ENCODE measurements around the gene UAP1L1. TPM values are rescaled to one million over a fixed set of nuclear protein-coding genes. Genes with fewer than 3 reads are reported as not detected.
"Not testable (repeated sequence)": the region's sequence is repeated elsewhere in the genome, so short reads cannot be mapped to it uniquely, and the experiment has no call there.

The UAP1L1 gene
- total RNA-seq, 1 experiment from 2014 or later: 15.1 TPM

DNA sequence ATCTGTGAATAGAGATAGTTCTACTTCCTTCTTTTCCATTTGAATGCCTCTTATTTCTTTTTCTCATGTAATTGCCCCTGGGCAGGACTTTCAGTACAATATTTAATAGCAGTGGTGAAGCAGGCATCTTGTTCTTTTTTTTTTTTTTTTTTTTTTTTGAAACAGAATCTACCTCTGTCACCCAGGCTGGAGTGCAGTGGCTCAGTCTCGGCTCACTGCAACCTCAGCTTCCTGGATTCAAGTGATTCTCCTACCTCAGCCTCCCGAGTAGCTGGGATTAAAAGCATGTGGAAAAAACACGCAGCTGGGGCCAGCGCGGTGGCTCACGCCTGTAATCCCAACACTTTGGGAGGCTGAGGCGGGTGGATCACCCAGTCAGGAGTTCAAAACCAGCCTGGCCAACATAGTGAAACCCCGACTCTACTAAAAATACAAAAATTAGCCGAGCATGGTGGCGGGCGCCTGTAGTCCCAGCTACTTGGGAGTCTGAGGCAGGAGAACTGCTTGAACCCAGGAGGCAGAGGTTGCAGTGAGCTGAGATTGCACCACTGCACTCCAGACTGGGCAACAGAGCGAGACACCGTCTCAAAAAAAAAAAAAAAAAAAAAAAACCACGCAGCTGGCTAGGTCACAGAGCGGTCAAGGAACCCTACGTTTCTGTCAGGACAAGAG is 45.6 kb downstream of the UAP1L1 start:
- H3K9ac ChIP-seq (ENCODE audit: low read length): peak overlapping the region; percentile 63
- not testable (repeated sequence) for H4K20me1 ChIP-seq (ENCODE audit: insufficient read depth, low read depth, low read length); H2AFZ ChIP-seq (ENCODE audit: low read length); H3K36me3 ChIP-seq (ENCODE audit: insufficient read depth, low read length); H3K9me2 ChIP-seq (replicated peaks; ENCODE audit: insufficient read depth, low read length); H3K9me3 ChIP-seq (ENCODE audit: low read length); H3K27me3 ChIP-seq (ENCODE audit: low read length)
- peaks cover 20% of the 10 kb centered on the region for H3K79me2 ChIP-seq (ENCODE audit: low read length)
- H3K4me1 ChIP-seq (ENCODE audit: low read length): peaks cover 44% of the 10 kb centered on the region
- H3K27ac ChIP-seq (ENCODE audit: low read length): peak overlapping the region; percentile 90
- peak; percentile 69 for DNase-seq
- peak overlapping the region; percentile 87 for H3K4me2 ChIP-seq (ENCODE audit: low read depth, low read length, poor library complexity, severe bottlenecking)
- H3K4me3 ChIP-seq (ENCODE audit: low read length): peak overlapping the region; percentile 58; the same call in 1 of the 2 replicates

DNA sequence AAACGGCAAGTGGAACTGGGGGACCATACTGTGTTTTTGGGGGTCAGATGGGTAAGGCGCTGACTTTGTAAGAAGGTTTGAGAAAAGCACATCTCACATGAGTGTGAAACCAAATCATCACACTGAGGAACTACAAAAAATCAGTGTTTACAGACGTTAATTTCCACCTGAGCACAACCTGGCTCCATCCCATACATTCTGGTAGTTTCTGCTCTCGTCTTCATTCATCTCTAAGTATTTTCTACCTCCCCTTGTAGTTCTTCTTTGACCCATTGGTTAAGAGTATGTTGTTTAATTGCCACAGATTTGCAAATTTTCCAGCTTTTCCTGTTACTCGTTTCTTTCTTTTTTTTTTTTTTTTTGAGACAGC is 46.1 kb downstream of the UAP1L1 start:
- no peaks in the 10 kb centered on the region for H3K36me3 ChIP-seq (ENCODE audit: insufficient read depth, low read length)
- H3K9ac ChIP-seq (ENCODE audit: low read length): peak overlapping the region; percentile 23
- no peak overlapping the region for H2AFZ ChIP-seq (ENCODE audit: low read length)
- peaks cover 25% of the 10 kb centered on the region for H3K79me2 ChIP-seq (ENCODE audit: low read length)
- peak overlapping the region; percentile 90 for H3K27ac ChIP-seq (ENCODE audit: low read length)
- no peaks in the 10 kb centered on the region for H4K20me1 ChIP-seq (ENCODE audit: insufficient read depth, low read depth, low read length)
- H3K9me2 ChIP-seq (replicated peaks; ENCODE audit: insufficient read depth, low read length): no peaks in the 10 kb centered on the region
- DNase-seq: no peak
- H3K4me1 ChIP-seq (ENCODE audit: low read length): peaks cover 48% of the 10 kb centered on the region
- H3K4me2 ChIP-seq (ENCODE audit: low read depth, low read length, poor library complexity, severe bottlenecking): peak overlapping the region; percentile 87
- no peak overlapping the region for H3K4me3 ChIP-seq (ENCODE audit: low read length)
- H3K9me3 ChIP-seq (ENCODE audit: low read length): no peaks in the 10 kb centered on the region
- H3K27me3 ChIP-seq (ENCODE audit: low read length): no peaks in the 10 kb centered on the region

DNA sequence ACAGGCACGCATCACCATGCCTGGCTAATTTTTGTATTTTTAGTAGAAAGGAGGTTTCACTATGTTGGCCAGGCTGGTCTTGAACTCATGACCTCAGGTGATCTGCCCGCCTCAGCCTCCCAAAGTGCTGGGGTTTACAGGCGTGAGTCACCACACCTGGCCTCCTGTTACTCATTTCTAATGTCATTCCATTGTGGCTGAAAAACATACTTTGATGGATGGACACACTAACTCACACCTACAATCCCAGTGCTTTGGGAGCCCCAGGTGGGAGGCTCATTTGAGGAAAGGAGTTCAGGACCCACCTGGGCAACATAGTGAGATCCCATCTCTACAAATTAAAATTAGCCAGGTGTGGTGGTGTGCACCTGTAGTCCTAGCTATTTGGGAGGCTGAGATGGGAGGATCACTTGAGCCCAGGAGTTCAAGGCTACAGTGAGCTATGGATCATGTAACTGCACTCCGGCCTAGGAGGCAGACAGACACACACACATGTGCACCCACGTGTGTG is 46.7 kb downstream of the UAP1L1 start:
- H3K27me3 ChIP-seq (ENCODE audit: low read length); H4K20me1 ChIP-seq (ENCODE audit: insufficient read depth, low read depth, low read length); H3K9ac ChIP-seq (ENCODE audit: low read length); H2AFZ ChIP-seq (ENCODE audit: low read length); H3K9me2 ChIP-seq (replicated peaks; ENCODE audit: insufficient read depth, low read length); DNase-seq; H3K36me3 ChIP-seq (ENCODE audit: insufficient read depth, low read length); H3K4me3 ChIP-seq (ENCODE audit: low read length); H3K9me3 ChIP-seq (ENCODE audit: low read length): not testable (repeated sequence)
- H3K79me2 ChIP-seq (ENCODE audit: low read length): peaks cover 30% of the 10 kb centered on the region
- H3K4me1 ChIP-seq (ENCODE audit: low read length): peaks cover 47% of the 10 kb centered on the region
- peak overlapping the region; percentile 87 for H3K4me2 ChIP-seq (ENCODE audit: low read depth, low read length, poor library complexity, severe bottlenecking)
- peak overlapping the region; percentile 90; the same call in 1 of the 2 replicates for H3K27ac ChIP-seq (ENCODE audit: low read length)

DNA sequence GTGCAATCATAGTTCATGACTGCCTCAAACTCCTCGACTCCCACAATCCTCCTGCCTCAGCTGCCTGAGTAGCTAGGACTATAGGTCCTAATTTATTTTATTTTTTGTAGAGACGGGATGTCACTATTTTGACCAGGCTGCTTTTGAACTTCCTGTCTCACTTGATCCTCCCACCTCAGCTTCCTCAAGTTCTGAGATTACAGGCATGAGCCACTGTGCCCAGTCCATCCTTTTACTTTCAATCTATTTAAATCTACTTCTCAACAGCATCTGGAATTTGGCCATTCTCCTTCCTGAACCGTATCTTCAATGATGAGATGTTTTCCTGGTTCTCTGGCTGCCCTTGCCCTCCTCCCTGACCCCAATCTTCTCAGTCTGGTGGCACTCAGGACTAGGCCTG is 49.5 kb downstream of the UAP1L1 start:
- H3K9ac ChIP-seq (ENCODE audit: low read length): peak overlapping the region; percentile 97
- no peaks in the 10 kb centered on the region for H4K20me1 ChIP-seq (ENCODE audit: insufficient read depth, low read depth, low read length)
- no peak overlapping the region for H2AFZ ChIP-seq (ENCODE audit: low read length)
- H3K4me1 ChIP-seq (ENCODE audit: low read length): peaks cover 47% of the 10 kb centered on the region
- no peaks in the 10 kb centered on the region for H3K27me3 ChIP-seq (ENCODE audit: low read length)
- H3K4me3 ChIP-seq (ENCODE audit: low read length): peak overlapping the region; percentile 79
- H3K9me2 ChIP-seq (replicated peaks; ENCODE audit: insufficient read depth, low read length): no peaks in the 10 kb centered on the region
- DNase-seq: peak; percentile 63
- H3K27ac ChIP-seq (ENCODE audit: low read length): peak overlapping the region; percentile 88
- H3K79me2 ChIP-seq (ENCODE audit: low read length): peaks cover 38% of the 10 kb centered on the region
- H3K9me3 ChIP-seq (ENCODE audit: low read length): no peaks in the 10 kb centered on the region
- H3K36me3 ChIP-seq (ENCODE audit: insufficient read depth, low read length): no peaks in the 10 kb centered on the region
- peak overlapping the region; percentile 68 for H3K4me2 ChIP-seq (ENCODE audit: low read depth, low read length, poor library complexity, severe bottlenecking)

DNA sequence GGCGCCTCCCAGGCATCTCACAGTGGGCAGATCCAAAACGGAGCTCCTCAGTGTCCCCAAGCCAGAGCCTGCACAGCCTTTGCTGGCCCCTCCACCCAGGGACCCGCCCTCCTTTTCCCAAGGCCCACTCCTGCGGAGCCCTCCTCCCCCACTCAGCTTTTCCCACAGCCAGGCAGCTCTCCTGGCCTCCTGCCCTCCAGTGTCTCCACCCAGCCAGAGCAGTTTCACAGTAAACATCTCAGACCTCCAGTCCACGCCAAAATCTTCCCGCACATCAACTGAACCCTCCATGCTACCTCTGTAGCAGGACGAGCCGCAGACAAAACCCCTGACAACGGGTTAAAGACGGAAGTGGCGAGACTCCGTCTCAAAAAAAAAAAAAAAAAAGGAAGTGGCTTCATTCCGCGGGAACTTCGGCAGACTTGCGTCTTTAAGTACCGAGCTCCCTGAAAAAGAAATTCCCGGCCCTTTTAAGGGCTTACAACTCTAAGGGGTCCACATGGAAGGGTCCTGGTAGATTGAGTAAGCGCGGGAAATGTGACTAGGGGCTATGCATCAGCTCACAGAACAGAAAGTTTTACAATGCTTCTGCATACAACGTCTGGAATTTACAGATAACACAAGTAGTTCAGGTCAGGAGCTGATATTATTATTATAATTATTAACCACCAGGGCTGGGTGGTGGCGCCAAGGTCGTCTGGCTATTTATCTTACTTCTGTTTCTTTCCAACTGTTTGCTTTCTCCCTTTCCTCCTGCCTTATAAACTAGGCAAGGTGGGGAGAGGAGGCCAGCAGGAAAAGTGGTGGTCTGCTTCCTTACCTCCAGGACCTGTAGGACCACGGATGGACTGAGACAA is 50.2 kb downstream of the UAP1L1 start:
- peaks cover 38% of the 10 kb centered on the region for H3K79me2 ChIP-seq (ENCODE audit: low read length)
- peak overlapping the region; percentile 97 for H3K9ac ChIP-seq (ENCODE audit: low read length)
- H2AFZ ChIP-seq (ENCODE audit: low read length): no peak overlapping the region; the same call in 1 of the 2 replicates
- H3K27me3 ChIP-seq (ENCODE audit: low read length): no peaks in the 10 kb centered on the region
- no peaks in the 10 kb centered on the region for H3K9me2 ChIP-seq (replicated peaks; ENCODE audit: insufficient read depth, low read length)
- H4K20me1 ChIP-seq (ENCODE audit: insufficient read depth, low read depth, low read length): no peaks in the 10 kb centered on the region
- peak overlapping the region; percentile 88 for H3K27ac ChIP-seq (ENCODE audit: low read length)
- H3K4me2 ChIP-seq (ENCODE audit: low read depth, low read length, poor library complexity, severe bottlenecking): peak overlapping the region; percentile 68
- peak; percentile 93 for DNase-seq
- H3K4me3 ChIP-seq (ENCODE audit: low read length): peak overlapping the region; percentile 79
- H3K9me3 ChIP-seq (ENCODE audit: low read length): no peaks in the 10 kb centered on the region
- peaks cover 40% of the 10 kb centered on the region for H3K4me1 ChIP-seq (ENCODE audit: low read length)
- H3K36me3 ChIP-seq (ENCODE audit: insufficient read depth, low read length): no peaks in the 10 kb centered on the region

DNA sequence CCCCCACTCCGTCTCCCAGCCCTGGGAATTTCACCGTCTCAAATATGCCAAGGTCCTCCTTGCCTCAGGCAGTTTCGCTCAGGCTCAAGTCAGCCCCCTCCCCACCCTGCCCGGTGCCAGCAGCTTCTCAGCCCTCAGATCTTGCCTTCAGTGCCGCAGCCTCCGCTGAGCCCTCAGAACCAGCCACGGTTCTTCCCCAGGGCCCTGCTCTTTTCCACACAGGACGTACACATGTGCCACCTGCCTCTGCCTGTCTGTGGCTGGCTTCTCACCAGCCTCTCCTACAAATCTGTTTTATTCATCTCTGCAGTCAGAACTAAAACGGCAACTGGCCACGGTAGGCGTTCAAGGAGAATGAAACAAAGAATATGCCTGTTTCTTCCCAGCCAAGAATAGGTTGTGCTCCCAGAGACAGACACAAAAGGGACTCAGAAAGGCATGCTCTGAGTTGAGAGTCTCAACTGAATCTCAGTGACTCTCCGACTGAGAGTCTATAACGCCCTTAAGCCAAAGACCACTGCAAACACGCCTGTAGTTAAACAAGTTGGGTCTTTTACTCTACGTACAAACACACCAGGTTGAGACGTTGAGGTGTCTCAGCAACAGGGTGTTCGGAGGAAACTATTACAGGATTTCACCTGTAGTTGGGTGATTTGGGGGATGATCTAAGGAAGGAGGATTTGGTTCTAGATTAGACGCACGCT is 51.0 kb downstream of the UAP1L1 start:
- H3K9ac ChIP-seq (ENCODE audit: low read length): peak overlapping the region; percentile 97
- H3K79me2 ChIP-seq (ENCODE audit: low read length): peaks cover 38% of the 10 kb centered on the region
- peak overlapping the region; percentile 68 for H3K4me2 ChIP-seq (ENCODE audit: low read depth, low read length, poor library complexity, severe bottlenecking)
- H2AFZ ChIP-seq (ENCODE audit: low read length): no peak overlapping the region
- peak overlapping the region; percentile 79 for H3K4me3 ChIP-seq (ENCODE audit: low read length)
- H3K27ac ChIP-seq (ENCODE audit: low read length): peak overlapping the region; percentile 88
- peak; percentile 74 for DNase-seq
- H3K9me3 ChIP-seq (ENCODE audit: low read length): no peaks in the 10 kb centered on the region
- H3K4me1 ChIP-seq (ENCODE audit: low read length): peaks cover 32% of the 10 kb centered on the region
- no peaks in the 10 kb centered on the region for H3K9me2 ChIP-seq (replicated peaks; ENCODE audit: insufficient read depth, low read length)
- no peaks in the 10 kb centered on the region for H3K27me3 ChIP-seq (ENCODE audit: low read length)
- H4K20me1 ChIP-seq (ENCODE audit: insufficient read depth, low read depth, low read length): no peaks in the 10 kb centered on the region
- H3K36me3 ChIP-seq (ENCODE audit: insufficient read depth, low read length): no peaks in the 10 kb centered on the region

DNA sequence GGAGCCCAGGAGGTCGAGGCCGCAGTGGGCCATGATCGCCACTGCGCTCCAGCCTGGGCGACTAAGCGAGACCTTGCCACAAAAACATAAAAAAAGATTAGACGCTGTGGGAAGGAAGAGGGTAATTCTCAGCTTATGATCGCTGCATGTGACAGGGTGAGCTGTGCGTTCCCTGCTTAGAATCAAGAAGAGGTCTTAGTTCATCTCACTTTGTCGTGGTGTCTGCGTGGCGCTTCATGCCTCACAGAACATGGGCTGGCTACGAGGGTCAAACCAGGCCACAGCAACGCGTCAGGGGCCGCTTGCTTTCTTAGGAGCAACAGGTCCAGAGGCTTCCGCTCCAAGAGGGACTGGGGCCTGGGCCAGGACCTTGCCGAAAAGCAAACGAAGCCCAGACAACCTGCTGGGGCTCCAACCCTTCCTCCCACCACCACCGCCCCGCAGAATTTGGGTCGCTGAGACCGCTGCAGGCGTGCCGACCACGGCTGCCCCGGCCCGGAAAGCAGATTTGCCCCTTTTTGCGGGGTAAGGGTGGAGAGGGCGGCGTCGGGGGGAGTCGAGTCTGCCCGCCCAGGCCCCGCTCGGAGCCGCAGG is 51.6 kb downstream of the UAP1L1 start:
- Histone ChIP-seq H3K27me3 (ENCODE audit: low read length) (no peaks in the 10 kb centered on the region), H3K36me3 (ENCODE audit: insufficient read depth, low read length) (no peaks in the 10 kb centered on the region), H4K20me1 (ENCODE audit: insufficient read depth, low read depth, low read length) (no peaks in the 10 kb centered on the region), H3K9me3 (ENCODE audit: low read length) (no peaks in the 10 kb centered on the region), H3K9ac (ENCODE audit: low read length) (peak overlapping the region; percentile 97), H3K79me2 (ENCODE audit: low read length) (peaks cover 38% of the 10 kb centered on the region), H3K4me3 (ENCODE audit: low read length) (peak overlapping the region; percentile 79), H3K9me2 (replicated peaks; ENCODE audit: insufficient read depth, low read length) (no peaks in the 10 kb centered on the region), H3K4me2 (ENCODE audit: low read depth, low read length, poor library complexity, severe bottlenecking) (peak overlapping the region; percentile 68), H3K4me1 (ENCODE audit: low read length) (peaks cover 25% of the 10 kb centered on the region), H3K27ac (ENCODE audit: low read length) (peak overlapping the region; percentile 88), H2AFZ (ENCODE audit: low read length) (peak overlapping the region; percentile 81; the same call in 1 of the 2 replicates)
- DNase-seq: peak; percentile 72
